Stimulated activated naive CD8-positive, alpha-beta T cell treated with anti-CD3 and anti-CD28 coated beads, Interleukin-15, amount 100 ng/mL, for 72 hours (primary cell): ENCODE data around the gene OR6B1.
"Not testable (repeated sequence)": the region's sequence is repeated elsewhere in the genome, so short reads cannot be mapped to it uniquely, and the experiment has no call there.

Experiments
- ATAC-seq: fragments of 150-1000 bp; cut with Tn5 transposase; 2 replicates; pipeline ENCODE4 v1.10.0; 2021; ENCODE audit warnings: mild to moderate bottlenecking, moderate library complexity
- DNase-seq, 2 donors: peaks; one replicate each; pipeline ENCODE4 v3.0.0; 2021 to 2022
- H3K27ac Mint-ChIP-seq, 2 donors: one replicate each; pipeline ENCODE4 v1.8.0; 2022; ENCODE audit warnings: mild to moderate bottlenecking in 2 of 2, mixed read lengths in 2 of 2, moderate library complexity in 2 of 2
- H3K27me3 Mint-ChIP-seq: one replicate; pipeline ENCODE4 v1.8.0; 2022; ENCODE audit warnings: mixed read lengths
- H3K4me1 Mint-ChIP-seq: one replicate; pipeline ENCODE4 v1.8.0; 2022; ENCODE audit warnings: mild to moderate bottlenecking, mixed read lengths
- H3K4me3 Mint-ChIP-seq, 2 donors: one replicate each; pipeline ENCODE4 v1.8.0; 2022; ENCODE audit warnings: mild to moderate bottlenecking in 2 of 2, mixed read lengths in 2 of 2, moderate library complexity in 1 of 2
- H3K9me3 Mint-ChIP-seq, 2 donors: one replicate each; pipeline ENCODE4 v1.8.0; 2022; ENCODE audit warnings: mixed read lengths in 2 of 2

The OR6B1 gene

GRCh38 chr7:144050884-144051283 is 50.8 kb downstream of the OR6B1 start:
- not testable (repeated sequence) for ATAC-seq, DNase-seq, H3K4me3 Mint-ChIP-seq, H3K9me3 Mint-ChIP-seq, H3K4me1 Mint-ChIP-seq, H3K27ac Mint-ChIP-seq
- H3K27me3 Mint-ChIP-seq: peaks cover 28% of the 10 kb centered on the region

GRCh38 chr7:144057954-144058353 is 57.8 kb downstream of the OR6B1 start:
- peaks cover 24% of the 10 kb centered on the region for H3K27me3 Mint-ChIP-seq

More at GRCh38 chr7:144057954-144058353, 57.8 kb downstream of the OR6B1 start:
- DNase-seq (no peak), ATAC-seq (no peak)
- no peaks in the 10 kb centered on the region for H3K9me3 Mint-ChIP-seq
- no peaks in the 10 kb centered on the region for H3K4me1 Mint-ChIP-seq
- H3K4me3 Mint-ChIP-seq: no peak overlapping the region
- H3K27ac Mint-ChIP-seq: no peak overlapping the region
